SU-DHL-6 (cell line): ENCODE measurements around the gene TXNL1.

Source experiments
- H2AFZ ChIP-seq: fragments of 200-600 bp; sonication (generic); 2 replicates; pipeline ENCODE4 v1.6.1; 2014; ENCODE audit warnings: low read depth, mild to moderate bottlenecking, moderate library complexity, mixed read lengths, antibody characterized with exemption, low read length; ENCODE audit not compliant: severe bottlenecking
- H3F3A ChIP-seq: fragments of 200-600 bp; shearing (Covaris generic); 2 replicates; pipeline ENCODE4 v1.6.0; 2016; ENCODE audit warnings: antibody characterized with exemption, mild to moderate bottlenecking; ENCODE audit not compliant: insufficient read depth
- H3K27ac ChIP-seq: fragments of 200-600 bp; sonication (generic); 2 replicates; pipeline ENCODE4 v1.5.1; 2016; ENCODE audit warnings: low read depth, mild to moderate bottlenecking, low read length, moderate library complexity, mixed read lengths
- H3K27me3 ChIP-seq: fragments of 200-600 bp; sonication (generic), shearing (Covaris generic); 2 replicates; pipeline ENCODE4 v1.6.0; 2014; ENCODE audit warnings: mild to moderate bottlenecking, low read length
- H3K36me3 ChIP-seq: fragments of 200-600 bp; sonication (generic); 2 replicates; pipeline ENCODE4 v1.6.1; 2014; ENCODE audit warnings: mild to moderate bottlenecking, low read length, mixed read lengths
- H3K4me2 ChIP-seq: fragments of 300-600, 200-600 bp; shearing (Covaris generic), sonication (generic); 2 replicates; pipeline ENCODE4 v1.6.0; 2014; ENCODE audit warnings: low read length, low read depth, mild to moderate bottlenecking; ENCODE audit not compliant: poor library complexity, severe bottlenecking
- H3K4me3 ChIP-seq: fragments of 200-600 bp; sonication (generic); 2 replicates; pipeline ENCODE4 v1.5.1; 2014; ENCODE audit warnings: antibody characterized with exemption, low read length, mild to moderate bottlenecking, mixed read lengths; ENCODE audit not compliant: insufficient read depth, poor library complexity, severe bottlenecking
- H3K79me2 ChIP-seq: fragments of 200-600 bp; sonication (generic); 2 replicates; pipeline ENCODE4 v1.6.1; 2014; ENCODE audit warnings: mild to moderate bottlenecking, low read length, moderate library complexity; ENCODE audit not compliant: insufficient read depth
- H3K9ac ChIP-seq: fragments of 200-600 bp; sonication (generic); 2 replicates; pipeline ENCODE4 v1.7.0; 2014; ENCODE audit warnings: mild to moderate bottlenecking, low read length
- H3K9me2 ChIP-seq: fragments of 200-600 bp; sonication (generic); replicated peaks from 2 replicates; pipeline ENCODE4 v1.6.1; 2014; ENCODE audit warnings: low read length; ENCODE audit not compliant: insufficient read depth
- H3K9me3 ChIP-seq: fragments of 200-600 bp; sonication (generic); 2 replicates; pipeline ENCODE4 v1.6.1; 2014; ENCODE audit warnings: low read length, mixed read lengths; ENCODE audit not compliant: insufficient read depth
- H4K20me1 ChIP-seq: fragments of 200-600 bp; sonication (generic); 2 replicates; pipeline ENCODE4 v1.6.1; 2014; ENCODE audit warnings: low read depth, mild to moderate bottlenecking, antibody characterized with exemption, low read length, moderate library complexity, mixed read lengths
- EZH2phosphoT487 ChIP-seq: fragments of 200-600 bp; sonication (generic), shearing (Covaris generic); conservative IDR thresholded peaks from 2 replicates; pipeline ENCODE4 v1.6.1; 2018; ENCODE audit warnings: mild to moderate bottlenecking, antibody characterized with exemption, low read length, moderate library complexity, mixed read lengths
- TF ChIP-seq, protein P1 (sequence below): fragments of 200-600 bp; sonication (generic); IDR thresholded peaks from one replicate; pipeline ENCODE4 v1.5.1; 2017; ENCODE audit warnings: antibody characterized with exemption, mild to moderate bottlenecking, low read length, moderate library complexity; ENCODE audit not compliant: insufficient read depth, poor library complexity, severe bottlenecking

The TXNL1 gene

GRCh38 chr18:56638232-56639103 is at the start of gene TXNL1:
Gene TXNL1 (minus strand): TSS chr18:56638592. CDS start chr18:56638440, 152 bp downstream.
- peaks cover 37% of the 10 kb centered on the region for H4K20me1 ChIP-seq
- no peaks in the 10 kb centered on the region for H3K9me2 ChIP-seq
- peaks cover 6% of the 10 kb centered on the region; the same call in 1 of the 2 replicates for H3K36me3 ChIP-seq
- peak within 1 kb of the TSS; percentile 85 for H3K4me3 ChIP-seq
- no peaks in the 10 kb centered on the region for H3K9me3 ChIP-seq
- peak within 1 kb of the TSS; percentile 83 for H3K9ac ChIP-seq
- no peaks in the 10 kb centered on the region for H3K27me3 ChIP-seq
- H3K27ac ChIP-seq, result peak within 1 kb of the TSS; percentile 78
- H2AFZ ChIP-seq, result peak within 1 kb of the TSS; percentile 55
- peaks cover 49% of the 10 kb centered on the region for H3K79me2 ChIP-seq
- H3K4me2 ChIP-seq, result peak within 1 kb of the TSS; percentile 96
- H3F3A ChIP-seq, result no peaks in the 10 kb centered on the region; the same call in 1 of the 2 replicates
- no peak for TF ChIP-seq EZH2phosphoT487
- TF ChIP-seq, protein P1, sequence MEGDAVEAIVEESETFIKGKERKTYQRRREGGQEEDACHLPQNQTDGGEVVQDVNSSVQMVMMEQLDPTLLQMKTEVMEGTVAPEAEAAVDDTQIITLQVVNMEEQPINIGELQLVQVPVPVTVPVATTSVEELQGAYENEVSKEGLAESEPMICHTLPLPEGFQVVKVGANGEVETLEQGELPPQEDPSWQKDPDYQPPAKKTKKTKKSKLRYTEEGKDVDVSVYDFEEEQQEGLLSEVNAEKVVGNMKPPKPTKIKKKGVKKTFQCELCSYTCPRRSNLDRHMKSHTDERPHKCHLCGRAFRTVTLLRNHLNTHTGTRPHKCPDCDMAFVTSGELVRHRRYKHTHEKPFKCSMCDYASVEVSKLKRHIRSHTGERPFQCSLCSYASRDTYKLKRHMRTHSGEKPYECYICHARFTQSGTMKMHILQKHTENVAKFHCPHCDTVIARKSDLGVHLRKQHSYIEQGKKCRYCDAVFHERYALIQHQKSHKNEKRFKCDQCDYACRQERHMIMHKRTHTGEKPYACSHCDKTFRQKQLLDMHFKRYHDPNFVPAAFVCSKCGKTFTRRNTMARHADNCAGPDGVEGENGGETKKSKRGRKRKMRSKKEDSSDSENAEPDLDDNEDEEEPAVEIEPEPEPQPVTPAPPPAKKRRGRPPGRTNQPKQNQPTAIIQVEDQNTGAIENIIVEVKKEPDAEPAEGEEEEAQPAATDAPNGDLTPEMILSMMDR, result no peak

DNA sequence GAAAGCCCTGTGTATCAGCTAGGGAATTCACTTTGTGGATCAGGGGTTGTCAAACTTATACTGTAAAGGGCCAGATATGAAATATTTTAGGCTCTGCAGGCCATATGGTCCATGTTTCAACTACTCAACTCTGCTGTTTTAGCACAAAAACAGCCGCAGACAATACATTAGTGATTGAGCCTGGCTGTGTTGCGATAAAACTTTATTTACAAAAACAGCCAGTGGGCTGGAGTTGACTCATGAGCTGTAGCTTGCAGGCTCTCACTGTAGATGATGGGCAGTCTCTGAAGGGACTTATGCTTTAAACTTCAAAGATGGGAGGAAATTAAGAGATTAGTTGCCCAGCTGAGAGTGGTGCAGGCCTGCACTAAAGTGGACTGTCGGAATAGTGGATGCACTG is 45.9 kb upstream of the TXNL1 start:
- TF ChIP-seq, protein P1, result no peak
- TF ChIP-seq EZH2phosphoT487, result no peak
- H3K36me3 ChIP-seq, result peaks cover 11% of the 10 kb centered on the region; the same call in 1 of the 2 replicates
- no peaks in the 10 kb centered on the region for H3K27me3 ChIP-seq
- no peak overlapping the region for H2AFZ ChIP-seq
- no peak overlapping the region for H3K27ac ChIP-seq
- H3F3A ChIP-seq, result no peaks in the 10 kb centered on the region
- H3K9me2 ChIP-seq, result no peaks in the 10 kb centered on the region
- H3K9me3 ChIP-seq, result no peaks in the 10 kb centered on the region
- H3K9ac ChIP-seq, result no peak overlapping the region
- no peaks in the 10 kb centered on the region for H4K20me1 ChIP-seq
- H3K4me3 ChIP-seq, result no peak overlapping the region
- H3K4me2 ChIP-seq, result no peak overlapping the region
- no peaks in the 10 kb centered on the region for H3K79me2 ChIP-seq

- TF ChIP-seq, protein P1, result no peak
- H3K27ac ChIP-seq, result no peak overlapping the region
These were observed 40.6 kb upstream of the TXNL1 start for GRCh38 chr18:56678836-56679565.

More at GRCh38 chr18:56678836-56679565, 40.6 kb upstream of the TXNL1 start:
- no peak overlapping the region for H3K9ac ChIP-seq
- no peaks in the 10 kb centered on the region for H3K79me2 ChIP-seq
- no peak overlapping the region for H2AFZ ChIP-seq
- H3F3A ChIP-seq, result no peaks in the 10 kb centered on the region
- no peaks in the 10 kb centered on the region for H3K27me3 ChIP-seq
- no peaks in the 10 kb centered on the region for H3K9me3 ChIP-seq
- no peak overlapping the region for H3K4me3 ChIP-seq
- H3K36me3 ChIP-seq, result no peaks in the 10 kb centered on the region; the same call in 1 of the 2 replicates
- H3K9me2 ChIP-seq, result no peaks in the 10 kb centered on the region
- no peak overlapping the region for H3K4me2 ChIP-seq
- H4K20me1 ChIP-seq, result no peaks in the 10 kb centered on the region
